OCI-LY7 (cell line): ENCODE measurements around the gene DIPK1A. TPM values are rescaled to one million over a fixed set of nuclear protein-coding genes. Genes with fewer than 3 reads are reported as not detected.
A peak's percentile ranks its signal among the peaks of the same experiment; 100 is the strongest.

ENCODE experiments used
- BruUV-seq: library from RNA; stranded (reverse); fragments of 400-500 nt; replicated peaks from 2 replicates; lab custom pipeline; 2021; lab: Mats Ljungman, UMichigan
- CTCF ChIA-PET: fragments of 300-600 bp; sonication (Branson Sonifier 250); formaldehyde crosslinking; loops from one replicate; lab custom pipeline; 2022; ENCODE audit warnings: antibody characterized with exemption; ENCODE audit not compliant: unreplicated experiment; lab: Charles Lee
- POLR2A ChIA-PET: fragments of 300-600 bp; sonication (Branson Sonifier 250); formaldehyde crosslinking; loops from one replicate; lab custom pipeline; 2022; ENCODE audit warnings: antibody characterized with exemption; lab: Charles Lee
- DNase-seq: peaks from one replicate; pipeline ENCODE4 v3.0.0-alpha.2; 2015; ENCODE audit warnings: low spot score
- H2AFZ ChIP-seq: fragments of 200-600 bp; sonication (generic), shearing (Covaris generic); 2 replicates; pipeline ENCODE4 v1.6.1; 2014; ENCODE audit warnings: mild to moderate bottlenecking, antibody characterized with exemption, low read length, moderate library complexity
- H3K27ac ChIP-seq: fragments of 200-600 bp; sonication (generic); 2 replicates; pipeline ENCODE4 v1.5.1; 2014; ENCODE audit warnings: mixed run types, low read depth, mild to moderate bottlenecking, moderate library complexity, low read length, inconsistent platforms; ENCODE audit not compliant: poor library complexity, severe bottlenecking
- H3K36me3 ChIP-seq: fragments of 200-600 bp; sonication (generic); 2 replicates; pipeline ENCODE4 v1.6.1; 2014; ENCODE audit warnings: mild to moderate bottlenecking, antibody characterized with exemption, low read length, moderate library complexity, mixed read lengths; ENCODE audit not compliant: insufficient read depth
- H3K4me1 ChIP-seq: fragments of 200-600 bp; sonication (generic); 2 replicates; pipeline ENCODE4 v1.5.1; 2014; ENCODE audit warnings: mild to moderate bottlenecking, low read length; ENCODE audit not compliant: insufficient read depth, poor library complexity, severe bottlenecking
- H3K4me2 ChIP-seq: fragments of 200-600 bp; sonication (generic); 2 replicates; pipeline ENCODE4 v1.6.1; 2014; ENCODE audit warnings: mild to moderate bottlenecking, low read length
- H3K4me3 ChIP-seq: fragments of 200-600 bp; sonication (generic); 2 replicates; pipeline ENCODE4 v1.5.1; 2014; ENCODE audit warnings: mild to moderate bottlenecking, low read depth, low read length; ENCODE audit not compliant: poor library complexity, severe bottlenecking
- H3K79me2 ChIP-seq: fragments of 200-600 bp; sonication (generic); 2 replicates; pipeline ENCODE4 v1.6.1; 2016; ENCODE audit warnings: low read depth, mild to moderate bottlenecking, low read length, moderate library complexity, mixed read lengths; ENCODE audit not compliant: insufficient read depth
- H3K9me2 ChIP-seq: fragments of 200-600 bp; sonication (generic); 2 replicates; pipeline ENCODE4 v1.6.1; 2016; ENCODE audit warnings: mild to moderate bottlenecking, low read length, mixed read lengths; ENCODE audit not compliant: insufficient read depth
- H3K9me3 ChIP-seq: fragments of 200-600 bp; sonication (generic); 2 replicates; pipeline ENCODE4 v1.6.1; 2014; ENCODE audit warnings: mild to moderate bottlenecking, mixed run types, low read length, mixed read lengths
- H4K20me1 ChIP-seq: fragments of 200-600 bp; sonication (generic); 2 replicates; pipeline ENCODE4 v1.6.1; 2014; ENCODE audit warnings: mild to moderate bottlenecking, antibody characterized with exemption, low read length, moderate library complexity, mixed read lengths; ENCODE audit not compliant: insufficient read depth
- CTCF ChIP-seq: fragments of 200-600 bp; sonication (generic); conservative IDR thresholded peaks from 2 replicates; pipeline ENCODE4 v1.5.1; 2014; ENCODE audit warnings: mild to moderate bottlenecking, antibody characterized with exemption, low read length, moderate library complexity, mixed read lengths
- EZH2phosphoT487 ChIP-seq: fragments of 200-600 bp; sonication (generic); IDR thresholded peaks from 2 replicates; pipeline ENCODE4 v1.6.1; 2018; ENCODE audit warnings: low read depth, borderline replicate concordance, mild to moderate bottlenecking, mixed run types, antibody characterized with exemption, low read length, moderate library complexity, mixed read lengths
- intact Hi-C: fragments of 100-400 bp; cut with micrococcal nuclease; formaldehyde crosslinking; loops from one replicate; pipeline ENCODE4 v1.10.0; 2022; ENCODE audit not compliant: unreplicated experiment
- total RNA-seq, 2 experiments: library from RNA; depleted of rRNA in 1 of 2; stranded (reverse); fragments of >200 nt in 1 of 2; shearing (Covaris generic) in 1 of 2; gene quantifications; 2 replicates each; pipeline ENCODE4 v1.2.3, GENCODE V29; 2014 to 2022

The DIPK1A gene
- total RNA-seq, 2 experiments from 2014 or later: 13.0 to 25.4 TPM

- Histone ChIP-seq H3K9me2 (no peaks in the 10 kb centered on the region), H2AFZ (no peak overlapping the region), H3K27ac (no peak overlapping the region), H3K79me2 (peaks cover 34% of the 10 kb centered on the region), H3K4me2 (no peak overlapping the region), H4K20me1 (no peaks in the 10 kb centered on the region), H3K4me1 (peaks cover 24% of the 10 kb centered on the region), H3K36me3 (peaks cover 14% of the 10 kb centered on the region), H3K4me3 (no peak overlapping the region), H3K9me3 (no peaks in the 10 kb centered on the region)
- POLR2A ChIA-PET: interaction anchor here (0.7 to 1.4 kb wide), 3 partner anchors 10 to 99 kb away, joined by 3 to 4 read pairs (median 3); no protein-coding TSS in a partner anchor
- CTCF ChIA-PET: interaction anchor here (0.7 to 1.1 kb wide), 2 partner anchors 15 to 131 kb away, joined by 3 read pairs; no protein-coding TSS in a partner anchor
- TF ChIP-seq EZH2phosphoT487: no peak
- TF ChIP-seq CTCF: no peak
- intact Hi-C loops: no loop called here
- BruUV-seq: no TSS peak
- DNase-seq: no peak
Observed at GRCh38 chr1:92862605-92863004, 98.7 kb downstream of the DIPK1A start.

- no peaks in the 10 kb centered on the region for H3K9me2 ChIP-seq
- no TSS peak for BruUV-seq
- no peaks in the 10 kb centered on the region for H4K20me1 ChIP-seq
- peak overlapping the region; percentile 70 for H3K4me2 ChIP-seq
- H3K79me2 ChIP-seq: peaks cover 54% of the 10 kb centered on the region
- intact Hi-C loops: loop anchor here (1.0 to 2.0 kb wide), 4 partner anchors 91 to 203 kb away; no protein-coding TSS in a partner anchor
- H3K27ac ChIP-seq: peak overlapping the region; percentile 65
- DNase-seq: no peak
- ChIA-PET POLR2A (interaction anchor here (0.6 to 2.6 kb wide), 17 partner anchors 10 to 135 kb away, joined by 3 to 38 read pairs (median 4); partner anchors contain the start of gene DIPK1A), CTCF (interaction anchor here (0.5 to 1.6 kb wide), 8 partner anchors 44 to 202 kb away, joined by 3 to 7 read pairs (median 4); no protein-coding TSS in a partner anchor)
- no peaks in the 10 kb centered on the region for H3K9me3 ChIP-seq
- H3K36me3 ChIP-seq: peaks cover 25% of the 10 kb centered on the region
- H3K4me3 ChIP-seq: peak overlapping the region; percentile 56
- TF ChIP-seq CTCF: no peak
- TF ChIP-seq EZH2phosphoT487: no peak
- peak overlapping the region; percentile 65 for H2AFZ ChIP-seq
- peaks cover 24% of the 10 kb centered on the region for H3K4me1 ChIP-seq
Observed at GRCh38 chr1:92859400-92860039, 101.7 kb downstream of the DIPK1A start.
